Endothelial cell (in vitro differentiated cells): ENCODE data around the gene CADM2. TPM values are rescaled to one million over a fixed set of nuclear protein-coding genes. Genes with fewer than 3 reads are reported as not detected.

ENCODE experiments used
- DNase-seq: peaks from one replicate; pipeline ENCODE4 v3.0.0; 2021; ENCODE audit warnings: low spot score
- H3K27ac Mint-ChIP-seq: one replicate; pipeline ENCODE4 v1.8.0; 2021; ENCODE audit warnings: mixed read lengths, inconsistent platforms; ENCODE audit not compliant: unreplicated experiment
- H3K27me3 Mint-ChIP-seq: one replicate; pipeline ENCODE4 v1.8.0; 2021; ENCODE audit warnings: mild to moderate bottlenecking, moderate library complexity, mixed read lengths, inconsistent platforms; ENCODE audit not compliant: unreplicated experiment
- H3K36me3 Mint-ChIP-seq: one replicate; pipeline ENCODE4 v1.8.0; 2021; ENCODE audit warnings: mild to moderate bottlenecking, low read depth, mixed read lengths, inconsistent platforms; ENCODE audit not compliant: unreplicated experiment
- H3K4me1 Mint-ChIP-seq: one replicate; pipeline ENCODE4 v1.8.0; 2021; ENCODE audit warnings: mild to moderate bottlenecking, mixed read lengths, inconsistent platforms; ENCODE audit not compliant: unreplicated experiment
- H3K4me3 Mint-ChIP-seq: one replicate; pipeline ENCODE4 v1.8.0; 2021; ENCODE audit warnings: mild to moderate bottlenecking, mixed read lengths, inconsistent platforms; ENCODE audit not compliant: unreplicated experiment
- H3K9me3 Mint-ChIP-seq: one replicate; pipeline ENCODE4 v1.8.0; 2021; ENCODE audit warnings: mixed read lengths, inconsistent platforms; ENCODE audit not compliant: unreplicated experiment
- total RNA-seq: library from RNA; stranded (reverse); fragmentation: NEBNext Ultra II Directional; extraction: Animal tissue kit (Norgen Biotek cat#: 25700); gene quantifications from one replicate; pipeline ENCODE4 v1.2.1, GENCODE V29; 2021; ENCODE audit not compliant: unreplicated experiment
- TF ChIP-seq, protein P1 (sequence below): fragments of 200-600 bp; sonication (generic); IDR thresholded peaks from one replicate; pipeline ENCODE4 v1.5.0; 2021; ENCODE audit warnings: antibody characterized with exemption; ENCODE audit not compliant: unreplicated experiment

Gene CADM2
- total RNA-seq, 1 donor from 2014 or later, result 0.97 TPM

DNA sequence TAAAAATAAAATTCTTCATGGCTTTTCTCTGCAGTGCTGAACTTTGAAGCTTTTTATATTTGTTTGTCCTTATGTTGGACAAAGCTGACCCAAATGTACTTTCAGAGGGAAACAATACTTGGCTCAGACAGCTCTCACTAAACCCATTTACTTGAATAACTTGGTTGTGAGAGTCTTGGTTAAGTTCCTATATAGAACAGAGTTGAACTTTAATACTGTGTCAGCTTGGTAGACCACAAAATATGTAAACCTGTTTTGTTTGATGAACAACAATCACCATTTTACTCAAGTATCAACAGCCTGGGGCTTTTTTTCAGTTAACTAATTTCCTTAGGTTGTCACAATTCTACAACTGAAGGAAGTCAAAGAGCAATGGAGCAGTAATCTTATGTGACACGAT is 211.9 kb downstream of the CADM2 start:
- Mint-ChIP-seq H3K9me3 (no peaks in the 10 kb centered on the region), H3K4me1 (no peaks in the 10 kb centered on the region), H3K27ac (no peak overlapping the region), H3K36me3 (no peaks in the 10 kb centered on the region), H3K4me3 (no peak overlapping the region), H3K27me3 (no peaks in the 10 kb centered on the region)
- TF ChIP-seq, protein P1, sequence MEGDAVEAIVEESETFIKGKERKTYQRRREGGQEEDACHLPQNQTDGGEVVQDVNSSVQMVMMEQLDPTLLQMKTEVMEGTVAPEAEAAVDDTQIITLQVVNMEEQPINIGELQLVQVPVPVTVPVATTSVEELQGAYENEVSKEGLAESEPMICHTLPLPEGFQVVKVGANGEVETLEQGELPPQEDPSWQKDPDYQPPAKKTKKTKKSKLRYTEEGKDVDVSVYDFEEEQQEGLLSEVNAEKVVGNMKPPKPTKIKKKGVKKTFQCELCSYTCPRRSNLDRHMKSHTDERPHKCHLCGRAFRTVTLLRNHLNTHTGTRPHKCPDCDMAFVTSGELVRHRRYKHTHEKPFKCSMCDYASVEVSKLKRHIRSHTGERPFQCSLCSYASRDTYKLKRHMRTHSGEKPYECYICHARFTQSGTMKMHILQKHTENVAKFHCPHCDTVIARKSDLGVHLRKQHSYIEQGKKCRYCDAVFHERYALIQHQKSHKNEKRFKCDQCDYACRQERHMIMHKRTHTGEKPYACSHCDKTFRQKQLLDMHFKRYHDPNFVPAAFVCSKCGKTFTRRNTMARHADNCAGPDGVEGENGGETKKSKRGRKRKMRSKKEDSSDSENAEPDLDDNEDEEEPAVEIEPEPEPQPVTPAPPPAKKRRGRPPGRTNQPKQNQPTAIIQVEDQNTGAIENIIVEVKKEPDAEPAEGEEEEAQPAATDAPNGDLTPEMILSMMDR, result no peak
- DNase-seq, result no peak

DNA sequence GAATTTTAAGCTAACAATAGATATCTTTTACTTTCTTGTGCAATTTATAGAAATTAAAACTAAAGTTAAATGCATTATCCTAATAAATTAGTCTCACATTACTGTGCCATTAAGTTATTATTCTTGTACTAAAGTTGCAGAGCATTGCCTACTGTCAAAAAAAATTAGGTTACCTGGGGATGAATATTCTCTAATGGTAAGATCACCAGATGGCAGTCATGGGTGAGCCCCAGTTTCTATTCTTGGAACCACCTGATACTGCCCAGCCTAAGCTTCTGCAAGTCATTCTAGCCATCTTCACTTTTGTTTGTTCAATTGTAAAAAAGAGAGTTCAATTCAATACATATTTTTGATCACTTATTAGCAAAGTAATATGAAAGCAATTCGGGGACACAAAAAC is 213.2 kb downstream of the CADM2 start:
- TF ChIP-seq, protein P1, result no peak

DNA sequence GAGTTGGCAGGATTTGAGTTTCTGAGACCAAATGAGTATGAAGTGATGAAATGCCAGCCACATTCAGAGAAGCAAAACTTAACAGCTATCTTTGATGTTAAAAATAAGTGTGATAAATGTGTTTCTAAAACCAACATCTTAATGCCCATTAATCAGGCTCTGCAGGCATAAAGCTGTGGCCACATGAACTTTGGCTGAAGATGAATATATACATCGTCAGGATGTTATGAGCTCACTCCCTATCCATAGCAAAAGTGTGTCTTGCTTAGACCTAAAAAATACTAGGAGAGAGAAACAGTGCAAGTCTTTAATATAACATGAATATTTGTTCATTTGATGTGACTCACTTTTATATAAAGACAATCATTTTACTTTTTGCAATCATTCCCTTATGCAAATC is 218.0 kb downstream of the CADM2 start:
- Mint-ChIP-seq H3K9me3 (no peaks in the 10 kb centered on the region), H3K27ac (no peak overlapping the region), H3K4me1 (no peaks in the 10 kb centered on the region), H3K4me3 (no peak overlapping the region), H3K36me3 (no peaks in the 10 kb centered on the region), H3K27me3 (no peaks in the 10 kb centered on the region)
- TF ChIP-seq, protein P1, result no peak
- no peak for DNase-seq

More for the DNA sequence above, 213.2 kb downstream of the CADM2 start:
- H3K36me3 Mint-ChIP-seq, result no peaks in the 10 kb centered on the region
- DNase-seq, result no peak
- H3K4me3 Mint-ChIP-seq, result no peak overlapping the region
- no peak overlapping the region for H3K27ac Mint-ChIP-seq
- H3K9me3 Mint-ChIP-seq, result no peaks in the 10 kb centered on the region
- H3K27me3 Mint-ChIP-seq, result no peaks in the 10 kb centered on the region
- H3K4me1 Mint-ChIP-seq, result no peaks in the 10 kb centered on the region

DNA sequence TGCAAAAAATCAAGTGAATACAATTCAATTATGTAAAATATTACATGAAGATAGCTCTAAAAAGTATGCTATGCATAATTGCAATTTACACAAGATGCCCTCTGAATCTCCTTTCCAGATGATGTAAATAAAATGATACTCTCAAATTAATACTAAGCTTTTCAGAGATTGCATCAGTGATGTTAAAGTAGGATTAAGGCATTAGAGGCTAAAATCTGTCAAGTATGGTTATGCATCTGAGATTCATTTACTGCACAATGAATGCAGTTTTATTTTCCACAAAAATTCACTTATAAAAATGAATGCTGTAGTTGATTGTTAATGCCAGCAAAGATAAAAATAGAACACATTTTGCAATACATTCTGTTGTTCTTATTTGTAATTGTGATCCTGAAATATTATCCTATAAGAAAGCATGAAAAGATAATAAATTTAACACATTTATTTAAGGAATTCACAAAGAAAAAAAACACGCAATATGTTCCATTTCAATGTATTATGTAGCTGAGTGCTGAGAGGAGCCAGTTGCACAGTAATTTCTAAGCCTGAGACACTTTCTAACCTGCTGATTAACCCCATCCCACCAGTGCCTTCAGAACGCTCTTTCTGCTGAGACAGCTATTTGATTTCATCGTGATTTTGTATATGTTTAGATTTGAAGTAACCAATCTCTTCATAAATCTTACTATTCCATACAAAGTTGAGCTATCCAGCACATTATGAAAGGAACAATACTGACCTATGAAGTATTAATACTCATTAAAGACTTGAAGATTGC is 224.4 kb downstream of the CADM2 start:
- TF ChIP-seq, protein P1, result no peak
- H3K36me3 Mint-ChIP-seq, result no peaks in the 10 kb centered on the region
- no peak overlapping the region for H3K4me3 Mint-ChIP-seq
- no peaks in the 10 kb centered on the region for H3K9me3 Mint-ChIP-seq
- H3K27me3 Mint-ChIP-seq, result peaks cover 1% of the 10 kb centered on the region
- DNase-seq, result no peak
- no peak overlapping the region for H3K27ac Mint-ChIP-seq
- H3K4me1 Mint-ChIP-seq, result no peaks in the 10 kb centered on the region

DNA sequence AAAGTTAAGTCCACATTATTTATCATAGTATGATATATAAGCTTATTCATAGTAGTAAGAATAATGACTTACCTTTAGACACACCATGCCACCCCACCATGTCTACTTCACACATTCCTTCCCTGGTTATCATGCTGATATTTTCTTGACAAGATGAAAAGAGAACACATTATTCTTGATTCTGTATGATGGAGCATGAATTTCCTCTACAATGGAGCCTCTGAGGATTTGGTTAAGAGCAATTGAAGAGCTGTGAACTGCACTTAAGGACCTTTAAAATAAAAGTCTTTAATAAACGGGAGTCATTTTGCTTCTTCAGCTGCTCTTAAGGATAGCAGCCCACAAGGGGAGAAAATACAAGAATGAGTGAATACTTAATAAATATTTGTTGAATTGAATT is 226.7 kb downstream of the CADM2 start:
- Mint-ChIP-seq H3K36me3 (no peaks in the 10 kb centered on the region), H3K9me3 (no peaks in the 10 kb centered on the region), H3K4me1 (no peaks in the 10 kb centered on the region), H3K27me3 (peaks cover 1% of the 10 kb centered on the region), H3K4me3 (no peak overlapping the region), H3K27ac (no peak overlapping the region)
- TF ChIP-seq, protein P1, result no peak
- no peak for DNase-seq
